ENCODE results near the gene ZNF358.

- TF ChIP-seq CTCF (IDR thresholded peaks at IDR 0.05) = no peak
- no peak for TF ChIP-seq POLR2A (IDR thresholded peaks at IDR 0.05)
Observed at GRCh38 chr19:7560255-7560654, 44.4 kb downstream of the ZNF358 start.
